H1 (cell line): Measurements from ENCODE around the gene ADGB. TPM values are rescaled to one million over a fixed set of nuclear protein-coding genes. Genes with fewer than 3 reads are reported as not detected.

Experiments
- CTCF ChIA-PET: fragments of 300-600 bp; sonication (Branson Sonifier 250); formaldehyde crosslinking; loops from one replicate; lab custom pipeline; 2021; ENCODE audit not compliant: partially characterized antibody; lab: Charles Lee
- POLR2A ChIA-PET: fragments of 300-600 bp; sonication (Branson Sonifier 250); formaldehyde crosslinking; loops from one replicate; lab custom pipeline; 2021; ENCODE audit warnings: inconsistent platforms; ENCODE audit not compliant: partially characterized antibody; lab: Charles Lee
- DNase-seq, 2 experiments: peaks; one replicate each; pipeline versions ENCODE4 v3.0.0 to v3.0.0-alpha.2; 2010 to 2022; ENCODE audit warnings: low spot score in 2 of 2, low read depth in 1 of 2, mixed read lengths in 1 of 2
- FAIRE-seq: peaks from 2 replicates; lab custom pipeline; 2011; peaks lifted over from hg19 to GRCh38; lab: Jason Lieb, UNC
- H2AFZ ChIP-seq: 2 replicates; pipeline ENCODE4 v1.8.1; 2012; ENCODE audit warnings: low read length, inconsistent platforms
- H2AK5ac ChIP-seq: 2 replicates; pipeline ENCODE4 v1.6.1; 2013; ENCODE audit warnings: low read depth, low read length
- H2BK120ac ChIP-seq: replicated peaks from 2 replicates; pipeline ENCODE3; 2013; ENCODE audit warnings: low read depth, low read length, inconsistent platforms
- H2BK12ac ChIP-seq: 2 replicates; pipeline ENCODE4 v1.6.1; 2013; ENCODE audit warnings: low read depth, low read length
- H2BK15ac ChIP-seq: 2 replicates; pipeline ENCODE4 v1.6.1; 2013; ENCODE audit warnings: low read length
- H2BK20ac ChIP-seq: 2 replicates; pipeline ENCODE4 v1.6.1; 2013; ENCODE audit warnings: low read length
- H2BK5ac ChIP-seq: 2 replicates; pipeline ENCODE4 v1.6.1; 2013; ENCODE audit warnings: low read depth, low read length
- H3K14ac ChIP-seq: 2 replicates; pipeline ENCODE4 v1.6.1; 2013; ENCODE audit warnings: inconsistent platforms; ENCODE audit not compliant: insufficient read length
- H3K18ac ChIP-seq: 2 replicates; pipeline ENCODE4 v1.6.1; 2013; ENCODE audit warnings: low read length; ENCODE audit errors: extremely low read depth
- H3K23ac ChIP-seq: 2 replicates; pipeline ENCODE4 v1.6.1; 2013; ENCODE audit warnings: inconsistent platforms; ENCODE audit not compliant: insufficient read length
- H3K23me2 ChIP-seq: 2 replicates; pipeline ENCODE4 v1.6.1; 2013; ENCODE audit warnings: low read depth, low read length
- H3K27ac ChIP-seq: 2 replicates; pipeline ENCODE4 v1.6.1; 2011; ENCODE audit warnings: low read depth, low read length, inconsistent platforms
- H3K27me3 ChIP-seq, 4 experiments: replicated peaks in 1 of 4; 1 replicate in 1 of 4; 2 replicates in 3 of 4; pipeline versions ENCODE4 v1.6.1 to v1.8.1; 2011 to 2013; ENCODE audit warnings: low read length in 3 of 4, mild to moderate bottlenecking in 3 of 4, inconsistent platforms in 2 of 4, mixed read lengths in 2 of 4, moderate library complexity in 1 of 4; ENCODE audit not compliant: control insufficient read depth in 3 of 4, insufficient read depth in 3 of 4; ENCODE audit errors: extremely low read depth in 1 of 4
- H3K36me3 ChIP-seq, 4 experiments: 2 replicates each; pipeline versions ENCODE4 v1.6.1 to v1.8.1; 2011 to 2013; ENCODE audit warnings: mild to moderate bottlenecking in 4 of 4, low read length in 3 of 4, moderate library complexity in 2 of 4, control low read depth in 1 of 4, inconsistent platforms in 1 of 4; ENCODE audit not compliant: insufficient read depth in 4 of 4, control insufficient read depth in 2 of 4
- H3K4ac ChIP-seq: replicated peaks from 2 replicates; pipeline ENCODE3; 2013; ENCODE audit warnings: low read length, low read depth, mixed read lengths, inconsistent platforms; ENCODE audit not compliant: insufficient read length
- H3K4me1 ChIP-seq, 4 experiments: replicated peaks in 1 of 4; 1 replicate in 1 of 4; 2 replicates in 3 of 4; pipeline versions ENCODE4 v1.6.1 to v1.8.1; 2011 to 2013; ENCODE audit warnings: low read length in 3 of 4, inconsistent platforms in 2 of 4, mixed read lengths in 1 of 4; ENCODE audit not compliant: insufficient read depth in 4 of 4, control insufficient read depth in 3 of 4
- H3K4me2 ChIP-seq, 2 experiments: 2 replicates each; pipeline versions ENCODE4 v1.6.1 to v1.8.1; 2011 to 2013; ENCODE audit warnings: low read depth in 2 of 2, low read length in 2 of 2, control low read depth in 1 of 2, inconsistent platforms in 1 of 2, mild to moderate bottlenecking in 1 of 2; ENCODE audit not compliant: insufficient read depth in 1 of 2
- H3K4me3 ChIP-seq, 4 experiments: fragments of 200-600, 300-600 bp in 1 of 4; sonication (generic), shearing (Covaris generic), sonication (Bioruptor Twin) in 1 of 4; 2 replicates each; pipeline versions ENCODE4 v1.5.1 to v1.8.1; 2011 to 2016; ENCODE audit warnings: low read length in 4 of 4, low read depth in 3 of 4, control low read depth in 2 of 4, inconsistent platforms in 2 of 4, mild to moderate bottlenecking in 2 of 4, mixed read lengths in 1 of 4, moderate library complexity in 1 of 4; ENCODE audit not compliant: insufficient read depth in 2 of 4; ENCODE audit errors: extremely low read depth in 1 of 4
- H3K56ac ChIP-seq: replicated peaks from 2 replicates; pipeline ENCODE3; 2013; ENCODE audit warnings: low read depth, mild to moderate bottlenecking, mixed read lengths, low read length, inconsistent platforms; ENCODE audit not compliant: insufficient read length
- H3K79me1 ChIP-seq: 2 replicates; pipeline ENCODE4 v1.6.1; 2013; ENCODE audit warnings: low read depth, low read length, control low read depth
- H3K79me2 ChIP-seq, 2 experiments: 2 replicates each; pipeline versions ENCODE4 v1.6.1 to v1.8.1; 2012 to 2013; ENCODE audit warnings: low read length in 2 of 2, mild to moderate bottlenecking in 2 of 2, inconsistent platforms in 1 of 2; ENCODE audit not compliant: insufficient read depth in 2 of 2, control insufficient read depth in 1 of 2
- H3K9ac ChIP-seq, 4 experiments: replicated peaks in 1 of 4; 1 replicate in 1 of 4; 2 replicates in 3 of 4; pipeline versions ENCODE4 v1.6.1 to v1.8.1; 2011 to 2013; ENCODE audit warnings: low read depth in 3 of 4, low read length in 3 of 4, control low read depth in 2 of 4, mild to moderate bottlenecking in 2 of 4, moderate library complexity in 2 of 4, inconsistent platforms in 1 of 4; ENCODE audit errors: extremely low read depth in 1 of 4
- H3K9me3 ChIP-seq, 2 experiments: 2 replicates each; pipeline versions ENCODE4 v1.6.1 to v1.8.1; 2012 to 2013; ENCODE audit warnings: mild to moderate bottlenecking in 2 of 2, moderate library complexity in 2 of 2, control low read depth in 1 of 2, inconsistent platforms in 1 of 2, low read depth in 1 of 2, low read length in 1 of 2, mixed read lengths in 1 of 2; ENCODE audit not compliant: insufficient read depth in 2 of 2
- H4K20me1 ChIP-seq, 2 experiments: replicated peaks in 1 of 2; 2 replicates each; pipeline versions ENCODE3 to v1.8.1; 2011 to 2013; ENCODE audit warnings: inconsistent platforms in 2 of 2, low read length in 2 of 2, mild to moderate bottlenecking in 1 of 2; ENCODE audit not compliant: insufficient read depth in 2 of 2, control insufficient read depth in 1 of 2
- H4K5ac ChIP-seq: 2 replicates; pipeline ENCODE4 v1.6.1; 2013; ENCODE audit warnings: low read length, low read depth, mixed read lengths, inconsistent platforms; ENCODE audit not compliant: insufficient read length
- H4K8ac ChIP-seq: 2 replicates; pipeline ENCODE4 v1.8.0; 2013; ENCODE audit warnings: mild to moderate bottlenecking, moderate library complexity, low read length, inconsistent platforms; ENCODE audit not compliant: insufficient read depth; ENCODE audit errors: extremely low read depth
- H4K91ac ChIP-seq: replicated peaks from 2 replicates; pipeline ENCODE3; 2013; ENCODE audit warnings: low read length, mixed read lengths, inconsistent platforms; ENCODE audit not compliant: insufficient read length
- ASH2L ChIP-seq: fragments of 200-600, 300-600 bp; sonication (generic); IDR thresholded peaks from one replicate; pipeline ENCODE4 v1.7.1; 2017; ENCODE audit warnings: low read length
- CBX5 ChIP-seq: fragments of 300-800, 300-1000 bp; sonication (generic); IDR thresholded peaks from 2 replicates; pipeline ENCODE4 v1.7.1; 2016; ENCODE audit warnings: antibody characterized with exemption, low read length, low read depth
- EP300 ChIP-seq, 2 experiments: IDR thresholded peaks; 1 replicate in 1 of 2; 2 replicates in 1 of 2; pipeline ENCODE4 v1.6.1; 2011 to 2012; ENCODE audit warnings: low read depth in 2 of 2, low read length in 2 of 2, mild to moderate bottlenecking in 2 of 2, borderline replicate concordance in 1 of 2, inconsistent platforms in 1 of 2, moderate library complexity in 1 of 2
- GABPA ChIP-seq: IDR thresholded peaks from 2 replicates; pipeline ENCODE4 v1.6.1; 2011; ENCODE audit warnings: mild to moderate bottlenecking, low read length, moderate library complexity, borderline replicate concordance; ENCODE audit not compliant: insufficient read depth
- JUN ChIP-seq: IDR thresholded peaks from 2 replicates; pipeline ENCODE4 v1.6.1; 2011; ENCODE audit warnings: low read depth, mild to moderate bottlenecking, improper control_type of control experiment, low read length
- KDM1A ChIP-seq: fragments of 200-600, 300-600 bp; sonication (generic); IDR thresholded peaks from 2 replicates; pipeline ENCODE4 v1.7.1; 2016; ENCODE audit warnings: mild to moderate bottlenecking, low read length, borderline replicate concordance
- RBBP5 ChIP-seq: IDR thresholded peaks from 2 replicates; pipeline ENCODE4 v1.7.1; 2012; ENCODE audit warnings: low read depth, mild to moderate bottlenecking, inconsistent platforms, low read length, moderate library complexity, borderline replicate concordance
- SAP30 ChIP-seq: fragments of 300-600 bp; sonication (generic); IDR thresholded peaks from 2 replicates; pipeline ENCODE4 v1.7.1; 2012; ENCODE audit warnings: low read length, moderate library complexity, mild to moderate bottlenecking, inconsistent platforms; ENCODE audit not compliant: insufficient read depth, insufficient replicate concordance
- SIN3A ChIP-seq, 2 experiments: IDR thresholded peaks in 1 of 2; conservative IDR thresholded peaks in 1 of 2; 2 replicates each; pipeline ENCODE4 v1.6.1; 2011 to 2012; ENCODE audit warnings: low read length in 2 of 2, improper control_type of control experiment in 1 of 2, low read depth in 1 of 2, mild to moderate bottlenecking in 1 of 2
- SP4 ChIP-seq: IDR thresholded peaks from 2 replicates; pipeline ENCODE4 v1.6.1; 2012; ENCODE audit warnings: low read length, inconsistent platforms
- TBP ChIP-seq: IDR thresholded peaks from 2 replicates; pipeline ENCODE4 v1.6.1; 2011; ENCODE audit warnings: low read depth, low read length, improper control_type of control experiment
- YY1 ChIP-seq: IDR thresholded peaks from 2 replicates; pipeline ENCODE4 v1.6.1; 2011; ENCODE audit warnings: low read depth, mild to moderate bottlenecking, low read length
- WGBS, 2 experiments: shearing (Covaris generic) in 1 of 2; methylation state at CpG; one replicate each; pipeline versions ENCODE4 v1.1.6 to v1.1.7; 2013 to 2015; ENCODE audit warnings: low lambda C conversion rate in 2 of 2, mixed read lengths in 2 of 2, inconsistent platforms in 1 of 2, low coverage in 1 of 2, missing lambda C conversion rate in 1 of 2; ENCODE audit not compliant: insufficient replicate concordance in 2 of 2, insufficient coverage in 1 of 2, insufficient read length in 1 of 2; ENCODE audit errors: extremely low coverage in 1 of 2, missing lambda C conversion rate in 1 of 2; 5-methylcytosine and 5-hydroxymethylcytosine counted together
- polyA plus RNA-seq, 7 experiments: library from polyadenylated mRNA; depleted of rRNA in 3 of 7; stranded (reverse) in 5 of 7; unstranded in 2 of 7; fragments of >200 nt in 5 of 7; fragments of 200-250 nt in 2 of 7; gene quantifications; 1 replicate in 5 of 7; 2 replicates in 1 of 7; 4 replicates in 1 of 7; pipeline versions ENCODE4 v1.2.1 to v1.2.3, GENCODE V29; 2011 to 2013; ENCODE audit warnings: missing spikeins in 2 of 7, mixed read lengths in 2 of 7
- total RNA-seq: library from RNA; stranded (reverse); fragmentation: NEBNext Ultra II Directional; extraction: Animal tissue kit (Norgen Biotek cat#: 25700); gene quantifications from 2 replicates; pipeline ENCODE4 v1.2.1, GENCODE V29; 2021

The ADGB gene
- total and polyA plus RNA-seq, 2 of the 8 experiments (the other 6 are each of a cell fraction or from before 2014, with no cell fraction given) = not detected

GRCh38 chr6:146693342-146693741 is 94.6 kb downstream of the ADGB start:
- H2BK120ac ChIP-seq = no peak overlapping the region
- H2BK12ac ChIP-seq = no peak overlapping the region
- ChIA-PET CTCF (interaction anchor here (1.2 kb wide), 1 partner anchor 22 kb away, joined by 3 read pairs; no protein-coding TSS in a partner anchor), POLR2A (no interaction called here)
- no peak overlapping the region for H2BK5ac ChIP-seq
- H3K9me3 ChIP-seq = no peaks in the 10 kb centered on the region
- H3K4me3 ChIP-seq = no peak overlapping the region
- FAIRE-seq (no peak), DNase-seq (no peak)
- H3K36me3 ChIP-seq = no peaks in the 10 kb centered on the region
- H4K91ac ChIP-seq = no peak overlapping the region
- no peaks in the 10 kb centered on the region for H3K79me2 ChIP-seq
- no peak overlapping the region for H3K9ac ChIP-seq
- H3K23me2 ChIP-seq = no peaks in the 10 kb centered on the region; the same call in 1 of the 2 replicates
- no peaks in the 10 kb centered on the region for H3K27me3 ChIP-seq
- 97% methylated on average over 4 of the region's 4 CpGs; no CpG with 5 or more reads in 1 of the 2 experiments for WGBS, 2 experiments
- no peak overlapping the region for H3K56ac ChIP-seq
- no peaks in the 10 kb centered on the region for H4K20me1 ChIP-seq
- no peaks in the 10 kb centered on the region for H3K79me1 ChIP-seq
- no peak overlapping the region for H3K18ac ChIP-seq
- no peak overlapping the region for H3K27ac ChIP-seq
- no peak overlapping the region for H3K4ac ChIP-seq
- H3K23ac ChIP-seq = no peak overlapping the region
- no peak overlapping the region for H4K8ac ChIP-seq
- H2AK5ac ChIP-seq = no peak overlapping the region
- H3K14ac ChIP-seq = no peak overlapping the region
- H2BK15ac ChIP-seq = no peak overlapping the region
- no peak overlapping the region for H2AFZ ChIP-seq
- no peaks in the 10 kb centered on the region for H3K4me1 ChIP-seq
- no peak overlapping the region for H2BK20ac ChIP-seq
- H4K5ac ChIP-seq = no peak overlapping the region
- no peak overlapping the region for H3K4me2 ChIP-seq
- no peak for TF ChIP-seq TBP
- TF ChIP-seq SAP30 = no peak
- TF ChIP-seq SP4 = no peak
- TF ChIP-seq JUN = no peak
- TF ChIP-seq KDM1A = no peak
- TF ChIP-seq GABPA = no peak
- TF ChIP-seq CBX5 = no peak
- no peak for TF ChIP-seq ASH2L
- TF ChIP-seq YY1 = no peak
- TF ChIP-seq EP300 (IDR thresholded peaks at IDR 0.05; ENCODE audit: borderline replicate concordance in 1 of 2, low read depth in 2 of 2, low read length in 2 of 2) = no peak
- TF ChIP-seq RBBP5 = no peak
- no peak for TF ChIP-seq SIN3A (conservative IDR thresholded peaks at IDR 0.05 in 1 of 2, IDR thresholded peaks at IDR 0.05 in 1 of 2; ENCODE audit: low read depth in 1 of 2, low read length in 2 of 2)
